HG02610 (cell line): Measurements from ENCODE around the gene HEMK1.

Experiments used
- ATAC-seq: cut with Tn5 transposase; IDR thresholded peaks from one replicate; pipeline ENCODE4 v1.9.1; 2021; ENCODE audit warnings: mild to moderate bottlenecking, moderate library complexity; ENCODE audit not compliant: unreplicated experiment

Gene HEMK1

DNA sequence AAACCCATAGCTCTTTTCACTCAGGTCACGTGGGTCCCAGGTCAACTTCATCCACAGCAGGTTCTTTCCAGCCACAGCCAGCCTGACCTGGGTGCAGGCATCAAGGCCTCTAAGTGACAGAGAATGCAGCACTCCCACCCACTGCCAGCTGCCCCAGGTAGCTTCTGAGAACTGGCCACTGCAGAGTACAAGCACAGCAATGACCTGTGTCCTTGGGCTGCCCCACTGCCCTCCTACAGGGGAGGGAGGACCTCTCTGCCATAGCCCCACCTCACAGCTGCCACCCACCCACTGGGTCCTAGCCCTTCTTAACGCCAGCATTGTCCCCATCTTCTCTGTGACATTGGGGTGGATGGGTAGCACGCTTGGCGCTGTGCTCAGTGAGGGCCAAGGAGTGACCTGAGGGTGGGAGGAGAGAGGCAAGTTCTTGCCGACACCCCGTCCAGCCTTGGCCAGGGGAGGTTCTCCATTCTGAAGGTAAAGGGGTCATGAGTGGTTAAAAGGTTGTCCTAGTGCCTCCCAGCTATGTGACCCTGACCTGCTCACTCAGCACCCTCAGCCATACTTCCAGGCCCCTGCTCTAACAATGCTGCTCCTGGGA is 29.9 kb downstream of the HEMK1 start:
- ATAC-seq = no peak

GRCh38 chr3:50599716-50600118 is 30.4 kb downstream of the HEMK1 start:
- ATAC-seq = no peak

DNA sequence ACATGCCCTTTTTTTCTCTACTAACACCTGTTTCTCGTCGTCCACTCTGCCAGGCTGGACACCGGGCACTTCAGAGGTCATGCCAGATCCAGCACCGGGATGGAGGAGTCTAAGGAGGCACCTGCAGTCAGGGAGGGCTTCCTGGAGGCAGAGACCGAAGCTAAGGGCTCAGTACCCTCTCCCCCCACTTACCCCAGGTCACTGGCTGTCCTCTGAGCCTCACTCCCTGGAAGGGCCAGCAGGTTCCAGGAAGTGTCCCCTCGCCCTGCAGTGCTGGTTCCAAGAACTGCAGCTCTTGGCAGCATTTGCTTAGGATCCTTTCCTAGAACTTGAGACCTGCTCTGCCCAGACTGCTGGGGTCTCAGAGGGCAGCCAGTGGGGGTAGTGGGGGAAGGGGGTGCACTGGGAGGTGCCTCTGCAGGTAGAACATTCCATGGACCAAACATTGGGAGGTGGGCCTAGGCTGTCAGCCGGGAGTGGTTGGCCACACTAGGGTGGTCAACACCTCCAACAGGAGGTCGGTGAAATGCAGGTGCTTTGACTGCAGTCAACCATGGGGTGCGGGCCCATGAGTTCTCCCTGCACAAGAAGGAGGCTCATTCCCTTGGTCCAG is 30.9 kb downstream of the HEMK1 start:
- no peak for ATAC-seq

DNA sequence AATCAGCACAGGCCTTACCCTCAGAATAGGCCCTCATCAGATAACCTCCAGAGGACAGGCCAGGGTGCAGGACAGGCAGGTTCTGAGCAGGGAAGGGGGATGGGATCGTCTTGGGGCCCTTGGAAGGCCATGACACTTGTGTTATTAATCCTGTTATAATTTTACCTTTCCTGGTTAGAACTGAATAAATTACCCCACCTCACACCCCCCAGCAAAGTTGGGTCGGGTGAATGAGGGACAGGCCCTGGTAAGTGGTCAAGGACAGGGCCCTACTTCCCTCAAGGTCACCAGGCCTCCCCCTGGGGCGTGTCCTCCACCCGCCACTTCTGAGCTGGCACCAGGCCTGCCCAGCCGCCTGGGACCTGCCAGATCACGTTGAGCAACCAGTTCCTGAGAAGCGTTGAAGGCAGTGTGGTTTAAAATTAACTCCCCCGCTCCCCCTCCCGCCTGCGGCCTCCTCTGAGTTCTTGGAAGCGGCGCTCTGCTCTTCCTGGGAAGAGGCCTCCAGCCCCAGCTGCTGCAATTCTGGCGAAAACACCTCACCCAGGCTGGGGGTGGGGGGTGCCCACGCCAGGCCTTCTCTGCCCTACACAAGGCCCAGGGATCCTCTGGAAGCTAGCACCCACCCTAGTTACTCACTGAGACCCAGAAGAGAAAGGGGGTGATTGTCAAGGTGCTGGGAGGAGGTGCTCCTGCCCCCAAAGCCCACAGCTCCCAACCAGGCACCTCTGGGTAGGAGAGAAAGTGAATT is 31.7 kb downstream of the HEMK1 start:
- no peak for ATAC-seq

- no peak for ATAC-seq
Measured at GRCh38 chr3:50602595-50603191, 33.4 kb downstream of the HEMK1 start.

DNA sequence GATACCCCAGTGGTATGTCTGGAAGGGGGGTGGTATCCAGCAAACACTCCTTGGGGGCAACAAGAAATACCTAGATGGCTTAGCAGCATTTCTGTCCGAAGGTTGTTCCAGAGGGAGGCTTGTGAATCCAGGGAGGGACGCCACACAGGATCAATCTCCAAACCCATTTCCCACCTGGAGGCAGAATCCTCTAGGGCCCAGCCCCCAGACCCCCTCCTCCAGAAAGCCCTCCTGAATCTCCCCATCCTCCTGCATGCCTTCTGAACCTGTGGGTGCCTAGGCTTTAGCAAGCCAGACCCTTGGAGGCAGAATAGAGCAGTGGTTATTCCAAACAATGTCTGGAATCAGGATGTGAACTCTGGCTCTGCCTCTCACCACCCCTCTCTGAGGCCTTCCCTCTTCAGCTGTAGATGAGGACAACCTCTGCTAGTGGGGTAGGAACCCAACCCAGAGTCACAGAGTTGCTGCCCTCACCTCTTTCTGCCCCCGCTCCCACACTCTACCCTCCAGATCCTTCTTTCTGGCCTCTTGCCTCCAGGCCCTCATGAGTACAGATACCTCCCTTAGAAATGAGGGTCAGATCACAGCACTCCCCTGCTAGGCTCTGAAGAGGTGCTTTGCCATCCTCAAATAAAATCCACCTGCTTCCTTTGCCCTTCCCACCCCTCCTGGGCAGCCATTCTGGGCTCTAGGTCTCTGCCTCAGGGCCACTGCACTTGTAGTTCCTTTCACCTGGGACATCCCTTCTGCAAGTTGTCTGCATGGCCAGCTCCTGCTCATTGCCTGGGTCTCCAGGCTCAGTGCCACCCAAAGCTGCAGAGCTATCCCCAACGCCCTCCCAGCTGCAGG is 34.2 kb downstream of the HEMK1 start:
- ATAC-seq = no peak

DNA sequence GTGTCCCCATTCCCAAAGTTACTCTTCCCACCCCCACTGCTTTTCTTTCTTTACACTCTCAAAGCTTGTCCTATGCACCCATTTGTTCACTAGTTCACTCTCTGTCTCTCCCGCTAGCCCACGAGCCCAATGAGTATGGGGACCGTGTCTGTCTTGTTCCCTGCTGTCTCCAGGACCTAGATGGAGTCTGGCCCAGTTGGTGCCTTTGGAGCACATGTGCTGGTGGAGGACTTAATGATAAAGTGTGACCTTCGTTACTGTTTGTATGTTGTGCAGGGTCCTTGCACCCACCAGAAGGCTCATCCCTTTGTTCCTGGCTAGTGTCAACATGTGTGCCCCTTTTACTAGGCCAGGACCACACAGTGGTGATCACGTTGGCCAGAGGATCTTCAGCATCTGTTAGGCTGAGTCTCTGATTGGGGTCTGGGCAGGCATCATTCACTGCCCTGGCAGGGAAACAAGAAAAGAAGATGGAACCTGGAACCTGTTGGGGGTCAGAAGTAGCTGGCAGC is 34.8 kb downstream of the HEMK1 start:
- no peak for ATAC-seq

DNA sequence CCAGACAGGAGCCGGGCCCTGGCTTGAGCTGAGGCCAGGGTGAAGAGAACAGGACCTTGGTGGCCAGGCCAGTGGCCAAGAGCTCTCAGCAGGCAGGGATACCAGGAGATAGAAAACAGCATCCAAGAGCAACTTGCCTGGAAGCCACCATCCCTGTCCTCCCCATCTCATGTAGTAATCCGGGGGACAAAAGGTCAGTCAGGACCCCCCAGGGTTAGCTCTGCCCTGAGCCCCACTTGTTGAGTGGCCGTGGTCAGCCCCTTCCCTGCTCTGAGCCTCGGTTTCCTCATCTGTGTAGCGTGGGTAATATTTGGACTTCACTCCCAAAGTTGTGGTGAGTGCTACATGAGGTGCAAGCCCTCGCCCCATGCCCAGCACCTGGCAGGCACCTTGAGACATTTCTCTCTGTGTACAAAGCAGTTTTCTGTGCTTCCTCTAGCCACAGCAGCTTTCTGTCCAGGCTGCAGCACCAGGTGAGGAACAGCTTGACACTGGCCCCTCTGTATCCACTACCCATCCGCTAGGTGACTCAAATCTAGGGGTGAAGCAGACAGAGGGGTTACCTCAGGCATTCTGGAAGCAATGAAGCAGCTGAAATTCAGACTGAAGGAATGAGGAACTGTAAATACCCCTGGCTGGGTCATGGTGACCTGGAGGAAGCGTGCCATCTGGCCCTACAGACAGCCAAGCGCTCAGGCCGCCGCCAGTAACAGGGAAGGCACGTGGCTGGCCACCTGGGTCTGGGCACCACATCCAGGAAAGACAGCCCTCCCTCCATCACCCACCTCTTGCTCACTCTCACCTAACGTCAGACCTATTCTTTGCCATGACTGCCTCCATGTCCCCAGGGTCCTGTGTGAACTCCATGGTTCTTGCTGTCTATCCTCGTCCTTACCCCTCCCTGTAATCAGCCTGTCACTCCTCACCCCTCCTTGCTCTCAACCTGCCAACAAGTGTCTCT is 35.6 kb downstream of the HEMK1 start:
- ATAC-seq = no peak

DNA sequence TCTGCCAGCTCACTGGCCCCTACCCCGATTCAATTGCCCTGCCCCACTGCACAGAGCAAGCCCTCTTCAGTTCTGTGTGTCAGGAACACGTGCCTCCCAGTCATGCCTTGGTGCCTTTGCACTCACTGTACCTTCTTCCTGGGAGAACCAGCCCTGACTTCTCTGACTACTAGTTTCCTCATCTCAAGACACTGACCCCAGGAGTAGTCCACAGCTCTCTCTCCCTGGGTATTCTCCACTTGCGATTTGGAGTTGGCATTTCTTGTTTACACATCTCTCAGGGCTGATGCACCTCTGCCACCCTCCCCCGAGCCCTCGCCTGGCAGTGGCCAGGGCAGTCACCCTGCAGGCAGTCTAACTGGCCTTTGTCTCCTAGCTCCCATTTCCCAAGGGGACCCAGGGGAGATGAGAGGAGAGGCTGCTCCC is 36.6 kb downstream of the HEMK1 start:
- no peak for ATAC-seq

- no peak for ATAC-seq
Measured at GRCh38 chr3:50606596-50606995, 37.3 kb downstream of the HEMK1 start.

- no peak for ATAC-seq
Measured at GRCh38 chr3:50607271-50608091, 38.2 kb downstream of the HEMK1 start.

DNA sequence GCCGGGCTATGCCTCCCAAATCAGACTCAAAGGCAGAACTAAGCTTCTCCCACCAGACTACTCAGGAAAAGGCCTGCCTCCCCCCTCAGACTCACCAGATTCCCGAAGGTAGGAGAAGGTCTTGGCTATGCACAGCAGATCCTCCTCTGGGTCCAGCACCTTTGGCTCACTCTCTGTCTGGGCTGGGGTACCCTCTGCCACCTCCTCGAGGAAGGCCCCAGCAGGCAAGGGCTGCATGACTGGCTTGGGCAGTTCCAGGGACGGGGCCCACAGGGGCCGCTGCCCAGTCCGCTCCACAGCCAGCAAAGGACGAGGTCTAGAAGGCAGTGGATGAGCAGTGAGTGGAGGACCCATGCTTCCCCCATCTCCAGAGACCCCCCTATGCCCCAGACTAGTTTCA is 39.0 kb downstream of the HEMK1 start:
- ATAC-seq = no peak

GRCh38 chr3:50609071-50609762 is 39.9 kb downstream of the HEMK1 start:
- no peak for ATAC-seq

DNA sequence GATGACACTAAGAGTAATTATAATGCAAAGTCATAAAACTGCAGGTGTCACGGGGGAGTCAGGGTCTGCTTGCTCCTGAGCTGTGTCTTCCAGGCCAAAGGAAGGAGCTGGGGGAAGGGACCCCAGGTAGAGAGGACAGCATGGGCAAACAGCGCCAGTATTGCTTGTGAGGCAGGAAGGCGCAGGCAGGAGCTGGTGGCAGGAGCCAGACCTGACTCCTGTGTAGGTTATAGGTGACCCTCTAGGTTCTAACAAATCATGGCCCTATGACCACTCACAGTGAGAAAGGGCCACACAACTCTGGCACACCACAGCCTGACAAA is 40.4 kb downstream of the HEMK1 start:
- no peak for ATAC-seq

DNA sequence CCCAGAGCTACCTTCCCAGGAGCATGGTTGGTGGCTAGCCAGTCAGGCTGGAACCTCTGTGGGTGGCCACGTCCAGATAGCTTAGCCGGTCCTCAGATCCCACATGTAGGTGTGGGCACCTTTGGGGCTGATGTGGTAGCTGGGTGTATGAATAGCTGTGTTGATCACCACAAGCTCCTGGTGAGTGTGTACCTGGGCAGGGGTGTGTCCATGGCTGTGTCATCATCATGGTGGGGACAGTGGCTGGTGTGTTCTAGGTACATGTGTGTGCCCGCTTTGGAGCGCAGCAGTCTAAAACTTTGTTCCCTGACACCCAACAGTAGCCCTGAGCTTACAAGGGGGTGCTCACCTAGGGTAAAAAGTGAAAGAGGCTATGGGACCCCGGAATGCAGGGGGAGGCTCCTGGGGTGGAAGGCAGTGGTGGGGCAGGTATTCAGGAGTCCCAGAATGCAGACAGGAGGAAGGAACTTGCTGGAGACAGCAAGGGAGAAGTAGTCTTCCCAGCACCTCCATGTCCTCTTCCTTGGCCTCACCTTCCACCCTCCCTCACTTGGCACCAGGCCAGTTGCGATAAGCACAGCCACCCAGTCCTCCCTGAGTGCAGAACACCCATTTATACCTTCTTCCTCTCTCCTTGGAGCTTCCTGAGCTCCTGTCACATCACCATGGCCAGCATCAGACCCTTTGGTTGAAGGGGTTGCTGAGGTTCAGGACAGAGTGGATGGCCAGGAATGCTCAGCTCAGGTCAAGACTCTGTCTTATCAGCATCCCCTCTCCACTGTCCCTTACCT is 41.1 kb downstream of the HEMK1 start:
- no peak for ATAC-seq

DNA sequence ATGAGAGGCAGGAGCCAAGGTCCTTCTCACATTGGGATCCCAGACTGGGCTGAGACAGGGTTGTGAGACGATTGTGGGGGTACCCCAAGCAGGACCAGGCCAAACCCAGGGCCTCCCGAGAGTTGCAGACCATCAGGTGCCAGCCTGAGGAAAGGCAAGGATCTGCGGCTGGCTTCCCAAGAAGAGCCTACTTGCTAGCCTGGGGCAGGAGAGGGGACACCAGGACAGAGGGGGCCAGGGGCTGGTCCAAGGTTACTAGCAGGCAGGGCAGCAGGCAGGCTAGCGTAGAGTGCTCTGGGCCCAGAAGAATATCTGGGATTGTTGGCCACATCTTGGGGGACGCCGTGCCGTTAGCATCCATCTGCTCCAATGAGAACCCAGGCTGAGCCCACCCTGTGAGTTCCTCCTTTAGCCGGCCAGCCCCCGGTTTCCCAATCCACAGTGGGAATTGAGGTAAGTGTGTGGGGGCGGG is 41.7 kb downstream of the HEMK1 start:
- no peak for ATAC-seq

- ATAC-seq = peak; percentile 74
Measured at GRCh38 chr3:50611464-50612233, 42.3 kb downstream of the HEMK1 start, which contains the start of gene CISH. CISH (minus strand) TSS chr3:50611774; CDS start chr3:50611650, 124 bp downstream.
